NT2/D1 (cell line): ENCODE data around the gene CDH13.

Experiments
- SUZ12 ChIP-seq: IDR thresholded peaks from 2 replicates; pipeline ENCODE4 v1.6.1; 2011; ENCODE audit not compliant: insufficient read length, insufficient read depth; ENCODE audit errors: extremely low read depth
- YY1 ChIP-seq: IDR thresholded peaks from 2 replicates; pipeline ENCODE4 v1.6.1; 2011; ENCODE audit not compliant: insufficient read length, insufficient read depth
- ZNF274 ChIP-seq: IDR thresholded peaks from 2 replicates; pipeline ENCODE4 v1.6.1; 2011; ENCODE audit warnings: mild to moderate bottlenecking, low read depth, low read length

- TF ChIP-seq YY1: no peak
- no peak for TF ChIP-seq SUZ12
- no peak for TF ChIP-seq ZNF274
Observed at GRCh38 chr16:83393196-83393981, 766.6 kb downstream of the CDH13 start.
